Suprapubic skin (tissue), 4 donors: ENCODE results near the gene SIAH3. TPM values are rescaled to one million over a fixed set of nuclear protein-coding genes. Genes with fewer than 3 reads are reported as not detected.

Source experiments
- DNase-seq, 2 donors: peaks; one replicate each; pipeline ENCODE4 v3.0.0-alpha.2; 2019; ENCODE audit warnings: low spot score in 2 of 2
- H3K27ac ChIP-seq: fragments of 200-600 bp; sonication (generic); one replicate; pipeline ENCODE4 v1.5.1; 2019
- H3K27me3 ChIP-seq: fragments of 200-600 bp; sonication (generic); one replicate; pipeline ENCODE4 v1.5.1; 2019
- H3K36me3 ChIP-seq: fragments of 200-600 bp; sonication (generic); one replicate; pipeline ENCODE4 v1.5.1; 2019
- H3K4me1 ChIP-seq: fragments of 200-600 bp; sonication (generic); one replicate; pipeline ENCODE4 v1.5.1; 2019
- H3K4me3 ChIP-seq: fragments of 200-600 bp; sonication (generic); one replicate; pipeline ENCODE4 v1.5.1; 2019; ENCODE audit warnings: mild to moderate bottlenecking
- H3K9me3 ChIP-seq: fragments of 200-600 bp; sonication (generic); one replicate; pipeline ENCODE4 v1.5.1; 2019
- CTCF ChIP-seq, 2 donors: fragments of 200-600 bp in 1 of 2; fragments of 450-650 bp in 1 of 2; sonication (generic) in 1 of 2; IDR thresholded peaks; one replicate each; pipeline ENCODE4 v1.5.1; 2016 to 2019; ENCODE audit warnings: antibody characterized with exemption in 2 of 2, mild to moderate bottlenecking in 1 of 2, moderate library complexity in 1 of 2
- EP300 ChIP-seq: sonication (generic); formaldehyde crosslinking; IDR thresholded peaks from one replicate; pipeline ENCODE4 v1.6.1; 2017; ENCODE audit warnings: antibody characterized with exemption
- POLR2A ChIP-seq, 2 donors: fragments of 450-650 bp; IDR thresholded peaks; one replicate each; pipeline ENCODE4 v1.6.1; 2017; ENCODE audit warnings: antibody characterized with exemption in 2 of 2, mild to moderate bottlenecking in 2 of 2, moderate library complexity in 2 of 2
- POLR2AphosphoS5 ChIP-seq, 3 donors: sonication (generic); formaldehyde crosslinking; IDR thresholded peaks; one replicate each; pipeline ENCODE4 v1.6.1; 2017; ENCODE audit warnings: antibody characterized with exemption in 3 of 3
- WGBS: methylation state at CpG from one replicate; pipeline ENCODE4 v1.1.5; 2018; 5-methylcytosine and 5-hydroxymethylcytosine counted together
- total RNA-seq, 4 donors: library from RNA; depleted of rRNA; stranded (reverse); fragments of >200 nt; gene quantifications; one replicate each; pipeline ENCODE4 v1.1.0, GENCODE V29; 2016

The SIAH3 gene
- total RNA-seq, 4 donors from 2014 or later = 0.10 to 0.38 TPM; not detected in 2

DNA sequence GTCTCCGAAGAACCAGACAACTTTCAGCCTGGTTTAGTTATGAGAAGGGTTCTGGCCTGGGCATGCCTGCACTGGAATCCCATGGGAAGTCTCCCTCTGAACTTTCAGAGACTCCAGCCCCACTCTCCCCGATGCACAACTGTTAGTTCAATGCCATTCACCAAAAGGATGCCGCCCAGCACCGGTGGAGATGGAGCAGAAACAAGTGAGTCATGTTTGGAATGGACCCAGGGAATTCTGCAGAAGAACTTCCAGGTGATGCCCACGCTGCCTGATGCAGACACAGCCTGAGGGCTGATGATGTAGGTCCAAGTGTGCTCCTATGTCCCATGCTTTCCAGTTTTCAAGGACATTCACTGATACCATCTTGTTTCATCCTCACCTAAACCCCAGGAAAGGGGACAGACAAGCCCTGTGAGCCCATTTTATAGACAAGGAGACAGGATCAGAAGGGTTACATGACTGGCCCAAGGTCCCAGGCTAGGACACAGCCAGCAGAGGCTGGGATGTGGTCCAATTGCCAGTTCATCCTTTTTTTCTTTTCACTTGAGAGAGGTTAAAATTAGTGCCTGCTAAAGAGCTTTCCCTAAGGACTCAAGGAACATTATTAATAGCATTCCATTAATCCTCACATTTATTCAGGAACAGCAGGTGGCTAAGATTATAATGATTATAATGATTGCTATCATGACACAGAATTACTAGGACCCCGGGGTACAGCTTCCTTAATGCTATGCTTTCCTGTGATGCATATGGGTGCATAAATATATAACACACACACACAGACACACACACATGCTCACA, 39.5 kb downstream of the SIAH3 start:
- H3K9me3 ChIP-seq = no peaks in the 10 kb centered on the region
- H3K4me3 ChIP-seq = no peak overlapping the region
- TF ChIP-seq CTCF (IDR thresholded peaks at IDR 0.05) (no peak), EP300 (no peak), POLR2AphosphoS5 (IDR thresholded peaks at IDR 0.05) (no peak), POLR2A (IDR thresholded peaks at IDR 0.05) (no peak)
- H3K27me3 ChIP-seq = no peaks in the 10 kb centered on the region
- WGBS = 43% methylated on average over 6 of the region's 6 CpGs
- H3K4me1 ChIP-seq = no peaks in the 10 kb centered on the region
- H3K36me3 ChIP-seq = no peaks in the 10 kb centered on the region
- H3K27ac ChIP-seq = no peak overlapping the region
- no peak for DNase-seq

DNA sequence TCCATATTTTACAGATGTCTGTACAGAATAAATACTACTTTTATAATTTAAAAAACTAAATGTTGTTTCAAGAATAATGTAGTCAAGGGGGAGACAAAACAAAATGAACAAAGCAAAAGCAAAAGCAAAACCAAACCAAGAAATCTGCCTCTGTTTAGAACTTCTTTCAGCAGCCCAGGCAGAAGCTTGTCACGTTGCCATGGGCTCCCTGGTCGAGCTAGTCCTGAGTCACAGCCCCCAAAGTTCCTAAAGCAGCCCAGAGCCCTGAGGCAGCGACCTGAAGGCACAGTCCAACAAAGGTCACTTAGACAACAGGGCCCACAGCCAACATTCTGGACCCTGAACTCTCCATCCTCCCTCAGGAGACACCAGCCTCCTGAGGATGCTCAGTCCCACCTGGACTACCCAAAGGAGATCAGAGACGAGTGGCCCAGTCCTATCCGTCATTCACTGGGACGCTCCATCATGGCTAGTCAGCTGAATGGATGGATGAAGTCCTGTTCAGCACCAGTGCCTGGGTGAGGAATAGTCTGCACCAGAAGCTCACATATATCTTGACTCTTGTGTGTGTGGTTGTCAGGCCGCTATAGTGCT, 41.7 kb downstream of the SIAH3 start:
- TF ChIP-seq POLR2A (IDR thresholded peaks at IDR 0.05) = no peak
- no peak for TF ChIP-seq EP300
- no peak for TF ChIP-seq POLR2AphosphoS5 (IDR thresholded peaks at IDR 0.05)
- no peak for TF ChIP-seq CTCF (IDR thresholded peaks at IDR 0.05)
- Histone ChIP-seq H3K4me1 (no peaks in the 10 kb centered on the region), H3K4me3 (no peak overlapping the region), H3K9me3 (no peaks in the 10 kb centered on the region), H3K36me3 (no peaks in the 10 kb centered on the region), H3K27me3 (no peaks in the 10 kb centered on the region), H3K27ac (no peak overlapping the region)
- WGBS = 80% methylated on average over 7 of the region's 7 CpGs
- no peak for DNase-seq

- no peaks in the 10 kb centered on the region for H3K36me3 ChIP-seq
- WGBS = 95% methylated on average over 5 of the region's 6 CpGs
- DNase-seq = no peak
- H3K4me3 ChIP-seq = no peak overlapping the region
- no peak overlapping the region for H3K27ac ChIP-seq
- TF ChIP-seq CTCF (IDR thresholded peaks at IDR 0.05) (no peak), POLR2A (IDR thresholded peaks at IDR 0.05) (no peak), EP300 (no peak), POLR2AphosphoS5 (IDR thresholded peaks at IDR 0.05) (no peak)
- no peaks in the 10 kb centered on the region for H3K9me3 ChIP-seq
- H3K27me3 ChIP-seq = no peaks in the 10 kb centered on the region
- H3K4me1 ChIP-seq = no peaks in the 10 kb centered on the region
Observed at GRCh38 chr13:45808925-45809324, 42.6 kb downstream of the SIAH3 start.

DNA sequence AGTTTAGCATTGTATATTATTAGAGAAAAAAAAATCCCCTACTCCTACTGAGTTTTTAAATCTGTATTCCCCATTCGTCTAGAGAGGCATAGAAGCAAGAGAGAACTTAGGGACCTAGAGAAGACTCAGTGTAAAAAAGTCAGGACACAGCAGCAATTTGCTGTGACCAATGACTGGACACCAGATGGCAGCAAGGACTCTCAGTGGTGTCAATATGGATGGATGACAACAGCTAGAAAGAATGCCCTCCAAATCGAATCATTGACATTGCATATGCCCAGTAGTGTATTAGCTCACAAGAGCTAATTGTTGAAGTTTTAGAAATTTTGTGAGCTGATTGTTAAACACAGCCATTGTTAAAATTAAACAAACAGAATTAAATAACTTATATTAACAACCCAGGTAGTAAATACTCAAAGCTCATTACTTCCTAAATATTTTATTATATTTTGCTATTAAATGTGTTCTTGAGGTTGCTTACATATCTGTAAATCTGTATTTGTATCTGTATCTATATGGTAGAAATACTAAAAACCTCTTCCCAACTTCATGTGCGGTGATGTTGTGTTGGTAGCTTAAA, 43.9 kb downstream of the SIAH3 start:
- no peak for DNase-seq
- Histone ChIP-seq H3K27ac (no peak overlapping the region), H3K4me3 (no peak overlapping the region), H3K36me3 (no peaks in the 10 kb centered on the region), H3K27me3 (no peaks in the 10 kb centered on the region), H3K9me3 (no peaks in the 10 kb centered on the region), H3K4me1 (no peaks in the 10 kb centered on the region)
- TF ChIP-seq POLR2AphosphoS5 (IDR thresholded peaks at IDR 0.05) (no peak), CTCF (IDR thresholded peaks at IDR 0.05) (peak; percentile 14 to 37), POLR2A (IDR thresholded peaks at IDR 0.05) (no peak)
- 24% methylated on average over 3 of the region's 3 CpGs for whole genome bisulfite sequencing

DNA sequence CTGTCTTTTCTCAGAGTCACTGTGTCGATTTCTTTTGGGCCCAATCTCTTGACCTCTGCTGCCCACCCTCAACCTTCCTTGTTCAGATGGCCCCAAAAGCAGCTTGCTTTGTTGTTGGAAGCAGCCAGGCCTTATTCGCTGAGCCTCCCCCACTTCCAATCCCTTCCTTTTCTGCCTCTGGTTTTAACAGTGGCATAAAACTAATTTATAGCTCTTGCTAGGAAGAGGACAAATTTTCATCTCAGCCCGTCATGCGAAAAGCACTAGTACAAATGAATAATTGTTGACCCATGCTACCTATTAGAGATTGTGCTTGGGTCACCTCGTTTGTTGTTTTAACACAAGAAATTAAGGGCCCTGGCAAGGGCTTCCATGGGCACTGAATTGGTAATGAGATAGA, 51.1 kb downstream of the SIAH3 start:
- WGBS = 94% methylated on average over 5 of the region's 5 CpGs
- no peaks in the 10 kb centered on the region for H3K9me3 ChIP-seq
- H3K4me3 ChIP-seq = no peak overlapping the region
- no peak overlapping the region for H3K27ac ChIP-seq
- no peaks in the 10 kb centered on the region for H3K36me3 ChIP-seq
- H3K4me1 ChIP-seq = no peaks in the 10 kb centered on the region
- no peak for TF ChIP-seq POLR2A (IDR thresholded peaks at IDR 0.05)
- no peak for TF ChIP-seq EP300
- no peak for TF ChIP-seq CTCF (IDR thresholded peaks at IDR 0.05)
- no peak for TF ChIP-seq POLR2AphosphoS5 (IDR thresholded peaks at IDR 0.05)
- no peaks in the 10 kb centered on the region for H3K27me3 ChIP-seq
- no peak for DNase-seq
